HEK293 (cell line): ENCODE measurements around the gene MAPT.

Source experiments
- OSR2 ChIP-seq: fragments of 450-650 bp; formaldehyde crosslinking; IDR thresholded peaks from 2 replicates; pipeline ENCODE4 v1.5.1; 2016; ENCODE audit warnings: missing biosample characterization, missing genetic modification characterization
- YY1 ChIP-seq: fragments of 450-650 bp; formaldehyde crosslinking; IDR thresholded peaks from 2 replicates; pipeline ENCODE4 v1.5.1; 2018; ENCODE audit warnings: missing biosample characterization, missing genetic modification characterization
- ZNF211 ChIP-seq: fragments of 450-650 bp; formaldehyde crosslinking; IDR thresholded peaks from 2 replicates; pipeline ENCODE4 v1.5.1; 2016; ENCODE audit warnings: low read depth, missing biosample characterization, missing genetic modification characterization
- ZNF223 ChIP-seq: fragments of 450-650 bp; formaldehyde crosslinking; IDR thresholded peaks from 2 replicates; pipeline ENCODE4 v1.5.1; 2016; ENCODE audit warnings: missing biosample characterization, missing genetic modification characterization
- TF ChIP-seq, protein P1 (sequence below): fragments of 450-650 bp; formaldehyde crosslinking; IDR thresholded peaks from 2 replicates; pipeline ENCODE4 v1.5.1; 2016; ENCODE audit warnings: missing biosample characterization, missing genetic modification characterization
- TF ChIP-seq, protein P2 (sequence below): fragments of 450-650 bp; formaldehyde crosslinking; IDR thresholded peaks from 2 replicates; pipeline ENCODE4 v1.5.1; 2016; ENCODE audit warnings: missing biosample characterization, missing genetic modification characterization, borderline replicate concordance
- TF ChIP-seq, protein P3 (sequence below): fragments of 450-650 bp; formaldehyde crosslinking; IDR thresholded peaks from 2 replicates; pipeline ENCODE4 v1.5.1; 2016; ENCODE audit warnings: missing biosample characterization, missing genetic modification characterization

DNA sequence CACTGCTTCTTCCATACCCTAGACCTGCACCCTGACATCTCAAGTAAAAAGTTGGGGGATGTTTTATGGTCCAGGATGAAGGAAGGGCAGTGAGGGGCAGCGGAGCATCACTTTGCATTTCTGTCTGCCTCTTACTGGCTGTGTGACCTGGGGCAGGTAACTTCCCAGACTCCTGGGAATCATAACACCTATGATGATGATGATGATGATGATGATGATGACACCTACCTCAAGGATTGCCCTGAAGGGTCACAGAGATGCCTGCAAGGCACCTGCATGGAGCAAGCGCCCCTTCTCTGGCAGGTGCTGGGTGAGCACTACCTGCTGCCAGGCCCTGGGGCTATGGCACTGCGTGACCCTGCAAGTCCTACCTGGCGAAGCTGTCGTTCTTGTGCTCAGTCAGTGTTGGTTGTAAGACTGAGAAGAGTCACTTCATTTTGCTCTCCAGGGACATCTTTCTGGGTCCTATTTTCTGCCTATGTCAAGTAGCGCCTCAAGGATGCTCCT lies 58.5 kb downstream of the MAPT start:
- TF ChIP-seq, protein P1, sequence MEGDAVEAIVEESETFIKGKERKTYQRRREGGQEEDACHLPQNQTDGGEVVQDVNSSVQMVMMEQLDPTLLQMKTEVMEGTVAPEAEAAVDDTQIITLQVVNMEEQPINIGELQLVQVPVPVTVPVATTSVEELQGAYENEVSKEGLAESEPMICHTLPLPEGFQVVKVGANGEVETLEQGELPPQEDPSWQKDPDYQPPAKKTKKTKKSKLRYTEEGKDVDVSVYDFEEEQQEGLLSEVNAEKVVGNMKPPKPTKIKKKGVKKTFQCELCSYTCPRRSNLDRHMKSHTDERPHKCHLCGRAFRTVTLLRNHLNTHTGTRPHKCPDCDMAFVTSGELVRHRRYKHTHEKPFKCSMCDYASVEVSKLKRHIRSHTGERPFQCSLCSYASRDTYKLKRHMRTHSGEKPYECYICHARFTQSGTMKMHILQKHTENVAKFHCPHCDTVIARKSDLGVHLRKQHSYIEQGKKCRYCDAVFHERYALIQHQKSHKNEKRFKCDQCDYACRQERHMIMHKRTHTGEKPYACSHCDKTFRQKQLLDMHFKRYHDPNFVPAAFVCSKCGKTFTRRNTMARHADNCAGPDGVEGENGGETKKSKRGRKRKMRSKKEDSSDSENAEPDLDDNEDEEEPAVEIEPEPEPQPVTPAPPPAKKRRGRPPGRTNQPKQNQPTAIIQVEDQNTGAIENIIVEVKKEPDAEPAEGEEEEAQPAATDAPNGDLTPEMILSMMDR (tag by site-specific recombination), result no peak
- TF ChIP-seq YY1 (tag by site-specific recombination) (no peak), OSR2 (no peak), ZNF223 (tag by site-specific recombination) (no peak), ZNF211 (no peak)
- TF ChIP-seq, protein P2, sequence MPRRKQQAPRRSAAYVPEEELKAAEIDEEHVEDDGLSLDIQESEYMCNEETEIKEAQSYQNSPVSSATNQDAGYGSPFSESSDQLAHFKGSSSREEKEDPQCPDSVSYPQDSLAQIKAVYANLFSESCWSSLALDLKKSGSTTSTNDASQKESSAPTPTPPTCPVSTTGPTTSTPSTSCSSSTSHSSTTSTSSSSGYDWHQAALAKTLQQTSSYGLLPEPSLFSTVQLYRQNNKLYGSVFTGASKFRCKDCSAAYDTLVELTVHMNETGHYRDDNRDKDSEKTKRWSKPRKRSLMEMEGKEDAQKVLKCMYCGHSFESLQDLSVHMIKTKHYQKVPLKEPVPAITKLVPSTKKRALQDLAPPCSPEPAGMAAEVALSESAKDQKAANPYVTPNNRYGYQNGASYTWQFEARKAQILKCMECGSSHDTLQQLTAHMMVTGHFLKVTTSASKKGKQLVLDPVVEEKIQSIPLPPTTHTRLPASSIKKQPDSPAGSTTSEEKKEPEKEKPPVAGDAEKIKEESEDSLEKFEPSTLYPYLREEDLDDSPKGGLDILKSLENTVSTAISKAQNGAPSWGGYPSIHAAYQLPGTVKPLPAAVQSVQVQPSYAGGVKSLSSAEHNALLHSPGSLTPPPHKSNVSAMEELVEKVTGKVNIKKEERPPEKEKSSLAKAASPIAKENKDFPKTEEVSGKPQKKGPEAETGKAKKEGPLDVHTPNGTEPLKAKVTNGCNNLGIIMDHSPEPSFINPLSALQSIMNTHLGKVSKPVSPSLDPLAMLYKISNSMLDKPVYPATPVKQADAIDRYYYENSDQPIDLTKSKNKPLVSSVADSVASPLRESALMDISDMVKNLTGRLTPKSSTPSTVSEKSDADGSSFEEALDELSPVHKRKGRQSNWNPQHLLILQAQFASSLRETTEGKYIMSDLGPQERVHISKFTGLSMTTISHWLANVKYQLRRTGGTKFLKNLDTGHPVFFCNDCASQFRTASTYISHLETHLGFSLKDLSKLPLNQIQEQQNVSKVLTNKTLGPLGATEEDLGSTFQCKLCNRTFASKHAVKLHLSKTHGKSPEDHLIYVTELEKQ, result no peak
- TF ChIP-seq, protein P3, sequence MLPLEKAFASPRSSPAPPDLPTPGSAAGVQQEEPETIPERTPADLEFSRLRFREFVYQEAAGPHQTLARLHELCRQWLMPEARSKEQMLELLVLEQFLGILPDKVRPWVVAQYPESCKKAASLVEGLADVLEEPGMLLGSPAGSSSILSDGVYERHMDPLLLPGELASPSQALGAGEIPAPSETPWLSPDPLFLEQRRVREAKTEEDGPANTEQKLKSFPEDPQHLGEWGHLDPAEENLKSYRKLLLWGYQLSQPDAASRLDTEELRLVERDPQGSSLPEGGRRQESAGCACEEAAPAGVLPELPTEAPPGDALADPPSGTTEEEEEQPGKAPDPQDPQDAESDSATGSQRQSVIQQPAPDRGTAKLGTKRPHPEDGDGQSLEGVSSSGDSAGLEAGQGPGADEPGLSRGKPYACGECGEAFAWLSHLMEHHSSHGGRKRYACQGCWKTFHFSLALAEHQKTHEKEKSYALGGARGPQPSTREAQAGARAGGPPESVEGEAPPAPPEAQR (tag by site-specific recombination), result no peak
